Activated naive CD8-positive, alpha-beta T cell treated with anti-CD3 and anti-CD28 coated beads for 36 hours (primary cell): ENCODE data around the gene FAM181A. TPM values are rescaled to one million over a fixed set of nuclear protein-coding genes. Genes with fewer than 3 reads are reported as not detected.
A peak's percentile ranks its signal among the peaks of the same experiment; 100 is the strongest.

ENCODE experiments used
- DNase-seq: peaks from one replicate; pipeline ENCODE4 v3.0.0; 2021
- H3K27ac Mint-ChIP-seq: one replicate; pipeline ENCODE4 v1.8.0; 2022; ENCODE audit warnings: mild to moderate bottlenecking, moderate library complexity, mixed read lengths
- H3K27me3 Mint-ChIP-seq: one replicate; pipeline ENCODE4 v1.8.0; 2022; ENCODE audit warnings: mild to moderate bottlenecking, mixed read lengths
- H3K36me3 Mint-ChIP-seq: one replicate; pipeline ENCODE4 v1.8.0; 2021; ENCODE audit warnings: mild to moderate bottlenecking, mixed read lengths
- H3K4me1 Mint-ChIP-seq: one replicate; pipeline ENCODE4 v1.8.0; 2021; ENCODE audit warnings: mixed read lengths
- H3K4me3 Mint-ChIP-seq: one replicate; pipeline ENCODE4 v1.8.0; 2022; ENCODE audit warnings: mild to moderate bottlenecking, moderate library complexity, mixed read lengths
- H3K9me3 Mint-ChIP-seq: one replicate; pipeline ENCODE4 v1.8.0; 2022; ENCODE audit warnings: mixed read lengths
- total RNA-seq, 2 experiments: library from RNA; stranded (reverse); gene quantifications; one replicate each; pipeline ENCODE4 v1.2.3, GENCODE V29; 2021

The FAM181A gene
- total RNA-seq, 2 experiments from 2014 or later = not detected

DNA sequence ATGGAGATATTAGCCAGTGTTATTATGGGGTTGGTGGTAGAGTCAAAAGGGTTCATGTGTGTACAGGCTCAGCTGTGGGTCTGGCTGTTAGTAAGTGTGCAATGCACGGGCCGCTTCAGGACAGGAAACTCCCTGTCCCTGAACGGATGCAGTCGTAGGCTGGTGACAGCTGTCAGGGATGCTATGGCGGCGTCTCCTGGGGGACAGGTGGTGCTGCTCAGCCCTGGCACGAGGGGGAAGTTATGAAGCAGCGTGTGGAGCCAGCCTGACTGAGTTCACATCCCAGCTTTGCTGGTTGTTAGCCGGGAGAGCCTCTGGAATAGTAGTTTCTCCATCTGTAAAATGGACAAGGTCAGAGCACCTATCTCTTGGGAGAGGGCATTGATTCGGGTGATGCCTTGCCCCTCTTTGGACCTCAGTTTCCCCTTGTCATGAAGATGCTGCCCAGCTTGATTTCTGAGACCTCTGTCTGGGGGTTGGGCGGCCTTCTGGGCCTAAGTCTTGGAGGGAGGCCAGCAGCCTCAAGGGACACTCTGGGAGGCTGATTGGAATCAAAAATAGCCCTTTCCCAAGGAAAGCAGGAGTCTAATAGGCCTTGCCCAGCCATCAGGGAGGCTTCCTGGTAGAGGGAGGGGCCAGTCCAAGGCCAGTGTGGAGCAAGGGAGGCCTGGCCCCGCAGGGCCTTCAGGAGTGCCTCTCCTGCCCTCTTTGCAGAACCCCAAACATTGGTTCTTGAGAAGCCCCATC, 42.1 kb downstream of the FAM181A start:
- Mint-ChIP-seq H3K9me3 (peaks cover 8% of the 10 kb centered on the region), H3K4me1 (peaks cover 58% of the 10 kb centered on the region), H3K4me3 (no peak overlapping the region), H3K27ac (no peak overlapping the region), H3K27me3 (no peaks in the 10 kb centered on the region), H3K36me3 (peaks cover 23% of the 10 kb centered on the region)
- no peak for DNase-seq

DNA sequence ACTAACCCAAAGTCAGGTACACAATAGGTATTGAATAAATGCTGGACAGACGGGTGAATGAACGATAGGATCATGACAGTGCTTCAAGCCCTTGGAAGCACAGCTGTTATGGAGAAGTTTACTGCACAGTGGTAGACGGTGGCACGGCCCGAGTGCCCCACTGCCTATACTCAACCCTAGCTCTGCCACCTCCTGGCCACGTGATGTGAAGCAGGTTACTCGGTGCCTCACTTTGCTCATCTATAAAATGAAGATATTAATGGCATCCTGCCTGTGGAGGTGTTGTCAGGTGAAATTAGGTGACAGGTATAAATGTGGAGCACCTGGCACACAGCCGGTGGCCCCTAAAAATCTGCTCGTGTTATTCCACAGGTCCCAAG, 43.4 kb downstream of the FAM181A start:
- peak; percentile 54 for DNase-seq
- Mint-ChIP-seq H3K9me3 (peaks cover 4% of the 10 kb centered on the region), H3K36me3 (peaks cover 21% of the 10 kb centered on the region), H3K4me3 (peak overlapping the region; percentile 81), H3K4me1 (peaks cover 58% of the 10 kb centered on the region), H3K27me3 (no peaks in the 10 kb centered on the region), H3K27ac (peak overlapping the region; percentile 98)

DNA sequence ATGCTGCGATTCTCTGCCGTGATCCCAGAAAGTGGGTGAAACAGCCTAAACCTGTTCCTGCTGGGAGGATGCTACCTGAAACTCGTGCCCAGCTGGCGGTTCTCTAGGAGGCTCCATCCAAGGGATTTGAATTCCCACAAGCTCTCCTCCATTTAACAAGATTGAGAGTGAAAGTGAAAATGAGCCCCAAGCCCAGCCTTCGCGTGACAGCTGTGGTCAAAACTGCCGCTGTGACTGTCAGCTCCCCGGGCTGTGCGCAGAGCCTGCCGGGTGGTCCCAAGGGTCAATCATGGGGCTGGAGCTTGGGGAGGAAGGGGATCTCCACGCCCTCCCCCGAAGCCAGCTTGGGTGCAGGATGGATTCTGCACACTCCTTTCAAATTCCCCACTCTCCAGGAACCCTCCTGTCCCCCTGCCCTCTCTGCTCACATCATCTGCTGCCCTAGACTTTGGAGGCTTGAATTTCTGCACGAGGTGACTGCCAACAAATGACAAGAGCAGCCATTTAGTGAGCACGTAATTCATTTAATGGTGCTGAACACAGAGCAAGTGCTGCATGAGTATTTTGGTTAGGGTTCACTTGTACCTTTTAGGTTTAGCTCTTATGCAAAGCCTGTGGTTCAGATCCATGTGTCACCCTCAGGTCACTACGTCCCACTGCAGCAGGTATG, 44.0 kb downstream of the FAM181A start:
- peak; percentile 79 for DNase-seq
- peak overlapping the region; percentile 81 for H3K4me3 Mint-ChIP-seq
- peaks cover 9% of the 10 kb centered on the region for H3K9me3 Mint-ChIP-seq
- peak overlapping the region; percentile 98 for H3K27ac Mint-ChIP-seq
- peaks cover 62% of the 10 kb centered on the region for H3K4me1 Mint-ChIP-seq
- peaks cover 22% of the 10 kb centered on the region for H3K36me3 Mint-ChIP-seq
- H3K27me3 Mint-ChIP-seq = no peaks in the 10 kb centered on the region

DNA sequence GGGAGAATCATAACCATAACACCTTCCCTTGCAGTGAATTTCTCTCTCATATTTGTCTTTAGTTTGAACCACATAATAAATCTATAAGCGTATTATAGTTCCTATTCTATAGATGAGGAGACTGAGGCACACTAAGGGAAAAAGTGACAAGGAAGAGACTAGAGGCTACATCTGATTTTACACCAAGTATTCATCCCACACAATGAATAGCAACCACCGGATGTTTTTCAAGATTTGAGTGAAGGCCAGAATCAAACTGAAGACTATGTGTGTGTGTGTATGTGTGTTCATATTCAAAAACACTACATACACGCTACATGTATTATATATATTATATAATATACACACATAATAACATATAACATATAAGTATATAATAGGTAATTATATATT, 44.5 kb downstream of the FAM181A start:
- peaks cover 62% of the 10 kb centered on the region for H3K4me1 Mint-ChIP-seq

DNA sequence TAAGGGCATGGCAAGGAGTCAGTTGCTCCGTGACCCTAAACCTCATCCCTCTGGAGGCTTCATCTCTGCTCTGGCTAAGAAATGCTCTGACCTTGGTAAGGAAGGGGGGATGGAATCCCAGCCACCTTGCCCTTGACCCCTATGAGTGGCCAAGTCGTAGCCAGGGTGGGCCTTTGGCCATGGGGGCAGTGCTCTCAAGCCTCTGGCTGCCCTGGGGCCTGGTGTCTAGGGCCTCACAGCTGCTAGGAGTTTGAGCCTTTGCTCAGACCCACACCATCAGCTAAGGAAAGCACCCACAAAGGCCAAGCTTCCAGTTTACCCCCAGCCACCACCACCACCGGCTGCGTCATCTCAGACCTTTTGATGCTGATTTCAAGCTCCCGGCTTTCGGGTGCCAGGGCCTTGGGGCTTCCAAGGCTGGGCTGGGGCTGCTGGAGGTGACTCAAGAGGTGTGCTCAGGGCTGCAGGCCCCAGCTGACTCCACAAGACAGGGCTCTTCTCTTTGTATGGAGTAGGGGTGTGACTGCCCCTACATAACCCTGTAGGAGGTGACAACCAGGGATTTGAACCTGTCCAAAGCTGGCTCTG, 45.6 kb downstream of the FAM181A start:
- DNase-seq = no peak
- Mint-ChIP-seq H3K4me1 (peaks cover 68% of the 10 kb centered on the region), H3K36me3 (peaks cover 33% of the 10 kb centered on the region), H3K27ac (peak overlapping the region; percentile 83), H3K27me3 (no peaks in the 10 kb centered on the region), H3K9me3 (peaks cover 20% of the 10 kb centered on the region), H3K4me3 (no peak overlapping the region)

More for the DNA sequence above, 44.5 kb downstream of the FAM181A start:
- H3K27ac Mint-ChIP-seq = peak overlapping the region; percentile 98
- H3K9me3 Mint-ChIP-seq = peaks cover 9% of the 10 kb centered on the region
- H3K36me3 Mint-ChIP-seq = peaks cover 24% of the 10 kb centered on the region
- no peaks in the 10 kb centered on the region for H3K27me3 Mint-ChIP-seq
- no peak for DNase-seq
- H3K4me3 Mint-ChIP-seq = peak overlapping the region; percentile 81

DNA sequence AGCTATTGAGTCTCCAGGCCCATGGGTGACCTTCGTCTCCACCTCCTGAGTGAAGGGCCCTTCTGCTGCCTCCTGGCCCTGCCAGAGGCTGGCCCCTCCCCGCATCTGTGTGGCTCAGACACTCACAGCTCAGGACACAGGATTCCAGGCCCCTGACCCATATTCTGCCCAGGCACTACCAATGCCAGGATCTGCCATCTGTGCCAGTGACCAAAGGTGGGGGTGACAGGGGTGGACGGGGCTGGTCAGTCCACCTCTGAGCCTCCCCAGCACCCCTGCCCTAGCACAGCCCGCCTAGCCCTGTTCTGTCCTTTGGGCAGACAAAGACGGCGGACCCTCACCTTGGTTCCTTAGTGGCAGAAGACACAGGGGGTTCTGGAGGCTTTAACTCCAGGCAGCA, 46.5 kb downstream of the FAM181A start:
- Mint-ChIP-seq H3K4me1 (peaks cover 74% of the 10 kb centered on the region), H3K36me3 (peaks cover 39% of the 10 kb centered on the region), H3K27me3 (no peaks in the 10 kb centered on the region), H3K4me3 (no peak overlapping the region), H3K9me3 (peaks cover 25% of the 10 kb centered on the region), H3K27ac (peak overlapping the region; percentile 46)
- no peak for DNase-seq

DNA sequence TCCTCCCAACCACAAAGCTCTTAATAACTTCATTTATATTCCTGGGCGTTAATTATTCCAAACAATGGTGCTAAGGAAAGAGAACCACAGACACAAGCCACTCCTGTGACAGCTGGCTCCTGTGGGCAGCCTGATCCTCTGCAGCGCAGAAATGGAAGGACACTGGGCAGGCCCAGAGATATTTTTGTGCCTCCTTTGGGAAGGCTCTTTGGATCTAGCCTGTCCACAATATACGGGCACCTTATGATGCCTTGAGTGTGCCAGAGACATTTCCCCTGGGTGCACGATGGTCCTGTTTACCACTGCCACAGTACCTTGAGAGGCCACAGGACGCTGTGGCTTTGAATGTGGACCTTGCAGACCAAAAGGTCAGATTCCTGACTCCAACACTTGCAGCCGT, 47.2 kb downstream of the FAM181A start:
- no peak overlapping the region for H3K4me3 Mint-ChIP-seq

DNA sequence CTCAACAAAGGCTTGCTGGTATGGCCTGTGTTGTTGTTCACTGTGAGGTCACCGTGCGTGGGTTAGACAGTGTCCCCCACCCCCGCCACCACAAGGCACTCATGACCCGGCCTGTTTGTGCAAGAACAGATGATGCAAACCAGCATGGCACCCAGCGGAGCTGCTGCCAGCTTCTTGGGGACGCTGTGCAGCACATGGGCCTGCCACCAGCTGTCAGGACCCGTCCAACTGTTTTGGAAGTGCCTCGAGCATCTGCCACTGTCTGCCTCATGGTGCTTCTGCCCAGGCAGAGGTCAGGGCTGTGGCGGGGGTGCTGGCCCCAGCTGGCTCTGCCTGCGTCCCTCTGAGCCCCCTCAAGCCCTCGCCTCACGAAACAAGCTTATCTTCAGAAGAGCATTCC, 47.7 kb downstream of the FAM181A start:
- no peak for DNase-seq
- Mint-ChIP-seq H3K36me3 (peaks cover 47% of the 10 kb centered on the region), H3K4me1 (peaks cover 81% of the 10 kb centered on the region), H3K9me3 (peaks cover 33% of the 10 kb centered on the region), H3K27ac (peak overlapping the region; percentile 29), H3K27me3 (no peaks in the 10 kb centered on the region), H3K4me3 (no peak overlapping the region)

More for the DNA sequence above, 47.2 kb downstream of the FAM181A start:
- H3K27ac Mint-ChIP-seq = peak overlapping the region; percentile 20
- H3K27me3 Mint-ChIP-seq = no peaks in the 10 kb centered on the region
- H3K4me1 Mint-ChIP-seq = peaks cover 78% of the 10 kb centered on the region
- H3K9me3 Mint-ChIP-seq = peaks cover 29% of the 10 kb centered on the region
- peaks cover 44% of the 10 kb centered on the region for H3K36me3 Mint-ChIP-seq
- DNase-seq = no peak

DNA sequence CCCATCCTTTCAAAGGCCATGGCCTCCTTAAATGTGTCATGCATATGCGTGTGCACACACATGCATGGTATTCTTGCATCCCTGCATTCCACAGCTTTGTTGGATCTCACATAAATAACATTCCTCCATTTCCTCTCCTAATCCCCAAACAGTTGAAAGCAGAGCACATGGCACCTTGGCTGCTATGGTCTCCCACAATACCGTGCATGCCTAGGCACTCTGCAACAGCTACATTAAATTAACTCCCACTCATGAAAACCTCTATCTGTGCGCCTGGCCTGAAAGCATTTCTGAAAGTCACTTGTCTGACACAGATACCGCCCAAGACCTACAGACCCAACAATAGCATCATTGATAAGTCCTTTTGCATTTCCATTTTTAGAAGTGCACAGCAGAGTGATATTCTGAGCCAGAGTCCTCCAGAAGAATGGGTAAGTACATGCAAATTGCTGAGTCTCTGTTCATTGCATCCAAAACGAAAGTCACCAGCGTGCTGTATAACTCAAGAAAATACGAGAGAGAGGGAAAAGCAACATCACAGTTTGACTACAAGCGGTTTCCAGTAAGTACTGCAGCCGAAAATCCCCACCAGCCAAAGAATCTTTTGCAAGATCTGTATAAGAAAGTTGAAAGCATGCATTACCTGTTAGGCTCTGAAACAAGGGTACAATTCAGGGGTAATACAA, 48.8 kb downstream of the FAM181A start:
- Mint-ChIP-seq H3K4me1 (peaks cover 81% of the 10 kb centered on the region), H3K36me3 (peaks cover 54% of the 10 kb centered on the region), H3K4me3 (peak overlapping the region; percentile 46), H3K27ac (peak overlapping the region; percentile 90), H3K27me3 (no peaks in the 10 kb centered on the region), H3K9me3 (peaks cover 40% of the 10 kb centered on the region)
- DNase-seq = no peak

DNA sequence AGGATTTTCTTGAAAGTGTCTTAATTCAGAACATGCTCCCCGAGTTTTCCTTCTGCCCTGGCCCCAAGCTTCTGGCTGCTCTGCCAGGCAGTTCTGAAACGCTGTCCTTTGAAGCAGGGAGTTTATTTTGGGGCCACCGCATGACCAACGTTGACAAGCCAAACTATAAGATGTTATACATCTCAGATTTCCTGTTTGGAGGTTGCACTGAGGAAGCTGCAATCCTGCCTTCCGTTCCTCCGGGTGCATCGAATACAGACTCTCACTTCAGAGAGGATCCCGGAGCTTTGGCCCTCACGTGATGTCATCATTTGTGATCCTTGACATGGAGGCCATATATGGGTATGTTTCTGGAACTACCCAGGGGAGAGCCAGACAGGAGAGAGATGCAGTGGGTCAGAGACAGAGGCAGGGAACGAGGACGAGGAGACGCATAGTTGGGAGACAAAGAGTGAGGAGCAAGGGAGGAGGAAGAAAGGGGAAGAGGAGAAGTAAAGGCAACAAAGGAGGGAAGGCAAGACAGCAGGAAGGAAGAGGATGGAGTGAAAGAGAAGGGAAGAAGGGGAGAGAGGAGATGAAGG, 49.4 kb downstream of the FAM181A start, which contains the start of gene ASB2:
ASB2 (minus strand) TSS at position 94 of the 581 bp plus-strand sequence. CDS start 12,031 bp downstream, outside the sequence.
- H3K27ac Mint-ChIP-seq = peak within 1 kb of the TSS; percentile 90
- peaks cover 54% of the 10 kb centered on the region for H3K36me3 Mint-ChIP-seq
- H3K9me3 Mint-ChIP-seq = peaks cover 40% of the 10 kb centered on the region
- no peak for DNase-seq
- peaks cover 77% of the 10 kb centered on the region for H3K4me1 Mint-ChIP-seq
- H3K4me3 Mint-ChIP-seq = peak within 1 kb of the TSS; percentile 46
- no peaks in the 10 kb centered on the region for H3K27me3 Mint-ChIP-seq

DNA sequence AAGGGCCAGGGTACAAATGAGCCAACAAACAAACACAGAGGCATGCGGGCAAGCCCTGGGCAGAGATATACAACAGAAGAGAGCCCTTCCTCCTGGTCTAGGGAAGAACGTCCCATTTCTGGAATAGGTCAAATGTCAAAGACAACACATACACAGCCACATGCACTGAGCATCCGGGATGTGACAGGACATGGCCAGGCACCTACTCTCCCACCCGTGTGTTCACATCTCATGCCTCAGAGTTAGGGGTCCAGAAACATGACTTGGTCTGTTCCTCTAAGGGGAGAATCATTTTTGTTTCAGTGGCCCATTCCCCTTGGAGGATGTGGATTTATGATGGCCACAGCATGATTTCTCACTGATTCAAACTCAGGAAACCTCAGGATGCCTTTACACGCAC, 50.0 kb downstream of the FAM181A start:
- Mint-ChIP-seq H3K4me3 (no peak overlapping the region), H3K27me3 (no peaks in the 10 kb centered on the region), H3K27ac (peak overlapping the region; percentile 90), H3K4me1 (peaks cover 76% of the 10 kb centered on the region), H3K36me3 (peaks cover 53% of the 10 kb centered on the region), H3K9me3 (peaks cover 40% of the 10 kb centered on the region)
- DNase-seq = no peak

DNA sequence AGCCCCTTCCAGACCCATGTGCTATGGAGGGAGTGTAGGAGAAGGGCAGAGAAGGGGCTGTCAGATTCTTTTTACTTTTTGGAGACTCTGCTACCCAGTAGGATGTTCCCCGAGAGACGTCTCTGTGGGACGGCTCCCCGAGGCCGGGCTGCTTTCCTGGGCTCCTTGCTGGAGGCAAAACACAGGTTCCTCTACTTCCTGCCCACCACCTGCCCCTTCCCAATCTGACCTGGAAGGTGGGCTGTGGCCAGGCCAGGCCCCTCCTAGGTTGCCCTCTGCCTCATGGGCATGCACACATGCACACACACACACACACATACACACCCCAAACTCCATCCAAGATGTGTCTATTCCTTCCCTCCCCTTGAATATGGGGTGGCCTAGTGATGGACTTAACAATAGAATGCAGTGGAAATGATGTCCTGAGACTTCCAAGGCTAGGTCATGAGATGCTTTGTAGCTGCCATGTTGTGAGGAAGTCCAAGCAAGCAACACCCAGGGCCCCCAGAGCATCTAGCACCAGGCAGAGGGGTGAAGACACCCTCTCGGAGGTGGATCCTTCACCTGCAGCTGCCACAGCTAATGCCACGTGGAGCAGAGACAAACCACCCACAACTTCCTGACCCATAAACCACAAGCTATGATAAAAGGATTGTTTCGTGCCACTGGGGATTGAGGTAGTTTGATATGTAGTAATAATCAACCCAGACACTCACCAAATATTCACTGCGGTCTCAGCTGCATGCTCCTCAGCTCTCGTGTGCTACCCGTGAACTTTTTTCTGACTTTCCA, 50.8 kb downstream of the FAM181A start:
- Mint-ChIP-seq H3K9me3 (peaks cover 40% of the 10 kb centered on the region), H3K27me3 (no peaks in the 10 kb centered on the region), H3K36me3 (peaks cover 51% of the 10 kb centered on the region), H3K4me1 (peaks cover 72% of the 10 kb centered on the region), H3K4me3 (no peak overlapping the region), H3K27ac (peak overlapping the region; percentile 90)
- peak; percentile 83 for DNase-seq

DNA sequence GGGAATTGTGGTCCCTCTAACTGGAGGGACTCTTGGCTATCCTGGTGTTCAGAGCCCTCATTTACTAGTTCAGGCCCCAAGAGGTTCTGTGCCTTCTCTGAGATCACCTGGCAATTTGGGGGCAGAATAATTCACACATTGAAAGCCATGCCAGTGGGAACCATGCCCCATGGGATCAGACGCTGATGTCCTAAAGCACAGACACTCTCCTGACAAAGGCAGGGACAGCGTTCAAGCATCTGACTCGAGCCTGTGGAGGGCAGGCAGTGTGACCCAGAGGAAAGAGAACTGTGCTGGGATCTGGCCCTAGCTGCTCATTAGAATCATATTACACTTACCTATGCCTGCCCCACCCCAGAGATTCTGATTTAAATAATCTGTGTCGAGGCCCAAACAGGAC, 51.6 kb downstream of the FAM181A start:
- Mint-ChIP-seq H3K36me3 (peaks cover 48% of the 10 kb centered on the region), H3K4me3 (no peak overlapping the region), H3K4me1 (peaks cover 68% of the 10 kb centered on the region), H3K27ac (peak overlapping the region; percentile 90), H3K9me3 (peaks cover 40% of the 10 kb centered on the region), H3K27me3 (no peaks in the 10 kb centered on the region)
- no peak for DNase-seq
